GM19463 (cell line): ENCODE measurements around the gene SLC26A9.

ENCODE experiments used
- ATAC-seq: cut with Tn5 transposase; IDR thresholded peaks from one replicate; pipeline ENCODE4 v1.9.1; 2021; ENCODE audit warnings: mild to moderate bottlenecking, moderate library complexity; ENCODE audit not compliant: unreplicated experiment

The SLC26A9 gene

DNA sequence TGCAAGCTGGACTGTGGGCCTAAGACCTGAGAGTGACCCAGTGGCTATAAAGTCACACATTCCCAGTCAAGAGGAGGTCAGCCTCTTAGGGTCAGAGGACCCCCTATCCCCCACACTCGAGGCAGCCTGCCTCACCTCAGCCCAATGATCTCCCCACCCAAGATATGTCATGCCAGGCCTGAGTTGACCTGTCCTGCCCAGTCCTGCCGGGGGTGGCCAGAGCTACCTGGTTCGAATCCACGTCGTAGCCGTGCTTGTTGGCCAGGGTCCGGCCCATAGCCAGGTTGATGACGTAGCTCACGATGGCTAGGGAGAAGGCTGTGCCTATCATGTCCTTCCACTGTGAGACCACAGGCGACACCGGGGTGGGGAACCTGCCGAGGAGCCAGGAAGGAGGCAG lies 15.6 kb downstream of the SLC26A9 start:
- ATAC-seq = no peak

DNA sequence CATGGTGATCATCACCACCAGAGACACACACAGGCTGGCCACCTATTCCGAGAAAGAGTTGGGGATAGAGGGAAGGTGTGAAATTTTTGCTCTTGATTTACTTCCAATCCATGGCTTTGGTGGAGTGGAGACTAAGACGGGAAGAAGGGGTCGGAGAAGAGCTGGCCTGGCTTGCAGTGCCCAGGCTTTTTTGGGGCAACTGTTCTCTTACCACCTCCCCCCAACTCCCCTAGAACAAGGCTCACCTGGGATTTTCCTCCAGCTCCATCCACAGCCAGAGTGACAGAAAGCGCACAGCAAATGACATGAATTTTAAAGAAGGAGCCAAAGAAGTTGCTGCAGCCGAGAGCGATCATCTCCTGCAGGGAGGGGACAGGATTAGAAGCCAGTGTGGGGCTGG lies 16.0 kb downstream of the SLC26A9 start:
- ATAC-seq = no peak

DNA sequence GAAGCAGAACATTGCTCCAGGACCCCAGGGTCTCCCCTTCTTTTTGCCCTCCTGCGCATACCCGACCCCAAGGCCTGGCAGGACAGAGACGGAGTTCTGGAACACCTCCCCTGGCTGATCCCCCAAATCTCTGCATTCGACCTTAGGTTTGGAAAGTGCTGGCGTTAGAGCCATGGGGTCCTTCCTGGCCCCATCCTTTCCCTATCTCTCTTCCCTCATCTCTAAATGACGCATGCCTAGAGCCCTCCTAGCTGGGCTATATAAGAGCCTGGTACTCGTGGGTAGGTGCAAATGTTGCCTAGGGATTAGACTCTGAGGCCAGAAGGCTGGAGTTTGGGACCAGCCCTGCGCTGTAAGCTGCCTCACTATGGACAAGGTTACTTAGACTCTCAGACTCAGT lies 16.6 kb downstream of the SLC26A9 start:
- ATAC-seq = no peak

DNA sequence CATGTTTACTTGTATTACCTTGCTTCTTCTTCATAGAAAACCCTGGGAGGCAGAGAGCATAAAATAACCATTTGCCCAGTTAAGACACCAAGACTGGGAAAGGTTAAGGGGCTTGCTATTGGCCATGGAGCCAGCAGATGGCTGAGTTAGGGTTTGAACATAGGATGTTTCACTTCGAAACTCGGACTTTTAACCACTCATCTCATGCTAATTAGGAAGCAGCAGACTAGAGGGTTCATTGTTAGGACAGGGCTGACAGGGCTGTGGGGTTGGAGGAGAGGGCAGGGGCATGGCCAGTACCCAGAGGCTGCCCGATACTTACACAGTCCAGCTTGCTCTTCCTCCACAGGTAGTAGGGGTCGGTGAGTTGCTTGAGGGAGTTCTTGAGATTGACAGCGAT lies 17.0 kb downstream of the SLC26A9 start:
- ATAC-seq = no peak

DNA sequence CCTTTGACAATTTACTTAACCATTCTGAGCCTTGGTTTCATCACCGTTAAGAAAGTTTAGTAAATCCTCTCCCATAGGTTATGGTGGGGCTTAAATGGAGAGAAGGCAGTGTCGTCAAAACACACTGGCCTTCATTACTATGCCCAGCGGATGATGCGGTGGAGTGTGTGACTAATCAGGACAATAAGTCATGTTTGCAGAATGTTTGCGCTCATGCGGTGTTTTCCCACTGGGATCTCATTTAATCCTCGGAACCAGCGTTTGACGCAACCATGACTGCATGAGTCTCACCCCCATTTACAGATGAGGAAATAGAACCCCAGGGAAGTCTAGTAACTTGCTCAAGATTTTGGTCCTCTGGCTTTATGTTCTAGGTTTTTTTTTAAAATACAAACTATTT lies 17.5 kb downstream of the SLC26A9 start:
- ATAC-seq = no peak

DNA sequence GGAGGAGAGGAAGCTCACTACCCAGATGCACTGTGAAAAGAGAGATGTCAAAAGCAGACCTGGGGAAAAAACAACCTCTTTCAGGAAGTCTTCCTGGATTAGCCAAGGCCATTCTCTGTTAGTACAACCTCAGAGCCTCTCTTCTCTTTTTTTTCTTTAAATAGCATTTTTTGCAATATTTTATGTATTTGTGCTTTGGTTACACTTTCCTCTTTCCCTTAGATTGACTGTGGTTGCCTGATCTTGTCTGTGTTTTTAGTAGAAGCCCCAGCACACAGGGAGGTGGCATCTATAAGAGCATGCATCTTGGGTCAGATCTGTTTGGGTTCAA lies 18.8 kb downstream of the SLC26A9 start:
- ATAC-seq = no peak

DNA sequence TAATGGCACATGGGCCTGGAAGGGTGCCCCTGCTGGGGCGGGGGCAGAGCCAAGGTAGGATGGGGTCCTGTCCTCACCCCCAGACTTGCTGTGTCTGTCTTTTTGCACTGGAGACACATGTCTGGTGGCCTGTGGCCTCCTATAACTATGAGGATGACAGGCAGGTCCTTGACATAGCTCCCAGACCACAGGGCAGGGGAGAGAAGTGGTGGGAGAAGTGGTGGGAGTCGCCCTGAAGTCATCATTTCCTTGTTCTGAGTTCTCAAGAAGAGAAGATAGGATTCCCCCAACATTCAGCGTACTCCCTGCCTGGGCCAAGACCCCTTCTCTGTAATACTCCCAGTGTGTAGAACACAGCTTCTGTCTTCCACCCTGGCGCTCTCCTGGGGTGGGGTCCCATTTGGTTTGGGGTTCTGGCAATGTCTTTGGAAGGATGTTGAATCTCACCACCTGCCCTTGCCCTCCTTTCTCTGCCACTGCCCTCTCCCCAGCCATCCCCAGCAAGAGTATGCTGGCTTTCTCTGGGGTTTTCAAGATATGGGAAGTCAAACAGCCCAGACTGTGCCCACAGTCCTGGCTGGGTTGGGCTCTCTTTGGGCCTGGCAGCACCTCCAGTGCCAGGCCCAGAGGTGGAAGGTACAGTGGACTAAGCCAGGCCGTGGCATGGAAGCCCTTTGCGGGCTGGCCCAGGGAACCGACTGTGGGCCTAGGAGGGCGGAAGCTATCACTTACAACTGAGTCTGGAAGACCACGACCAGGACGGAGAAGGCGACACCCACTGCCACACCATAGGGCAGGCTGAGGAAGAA lies 19.4 kb downstream of the SLC26A9 start:
- ATAC-seq = no peak

DNA sequence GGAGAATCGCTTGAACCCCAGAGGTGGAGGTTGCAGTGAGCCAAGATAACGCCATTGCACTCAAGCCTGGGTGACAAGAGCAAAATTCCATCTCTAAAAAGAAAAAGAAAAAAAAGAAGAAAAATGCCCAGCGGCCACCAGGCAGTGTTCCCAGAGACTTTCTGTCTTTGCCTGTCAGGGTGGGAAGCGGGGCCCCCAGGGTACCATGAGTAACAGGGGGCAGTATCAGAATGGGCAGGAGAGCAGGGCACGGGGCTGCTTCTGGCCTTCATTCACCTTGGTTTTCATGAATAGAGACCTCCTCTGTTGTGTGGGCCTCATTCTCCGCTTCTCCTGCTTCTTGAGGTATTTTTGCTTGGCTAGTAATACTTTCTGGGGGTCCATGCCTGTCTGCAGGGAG lies 20.4 kb downstream of the SLC26A9 start:
- no peak for ATAC-seq

DNA sequence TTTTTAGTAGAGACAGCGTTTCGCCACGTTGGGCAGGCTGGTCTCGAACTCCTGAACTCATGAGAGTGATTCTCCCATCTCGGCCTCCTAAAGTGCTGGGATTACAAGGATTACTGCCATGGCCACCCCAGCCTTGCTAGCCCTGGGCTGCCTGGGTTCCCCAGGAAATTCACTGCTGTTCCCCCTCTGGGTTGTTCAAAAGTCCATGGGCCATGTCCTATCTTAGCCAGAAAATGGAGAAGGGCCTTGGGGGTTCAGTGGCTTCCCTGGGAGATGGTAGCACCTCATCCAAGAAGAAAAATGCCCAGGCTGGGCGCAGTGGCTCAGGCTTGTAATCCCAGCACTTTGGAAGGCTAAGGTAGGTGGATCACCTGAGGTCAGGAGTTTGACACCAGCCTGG lies 20.9 kb downstream of the SLC26A9 start:
- ATAC-seq = no peak

DNA sequence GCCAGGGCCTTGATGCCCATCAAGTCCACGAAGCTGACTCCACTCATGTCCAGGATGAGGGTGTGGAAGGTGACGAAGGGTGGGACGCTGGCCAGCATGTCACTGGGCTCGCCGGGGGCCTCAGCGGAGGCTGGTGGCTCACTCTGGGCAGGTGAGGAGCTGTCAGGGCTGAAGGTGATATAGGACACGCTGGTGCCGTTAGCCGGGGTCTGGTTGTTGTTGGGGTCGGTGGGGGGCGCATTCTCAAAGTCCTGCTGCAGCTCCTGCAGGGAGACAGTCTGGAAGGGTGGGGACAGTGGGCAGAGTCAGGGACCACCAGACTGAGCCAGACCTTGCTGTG lies 21.7 kb downstream of the SLC26A9 start:
- no peak for ATAC-seq

DNA sequence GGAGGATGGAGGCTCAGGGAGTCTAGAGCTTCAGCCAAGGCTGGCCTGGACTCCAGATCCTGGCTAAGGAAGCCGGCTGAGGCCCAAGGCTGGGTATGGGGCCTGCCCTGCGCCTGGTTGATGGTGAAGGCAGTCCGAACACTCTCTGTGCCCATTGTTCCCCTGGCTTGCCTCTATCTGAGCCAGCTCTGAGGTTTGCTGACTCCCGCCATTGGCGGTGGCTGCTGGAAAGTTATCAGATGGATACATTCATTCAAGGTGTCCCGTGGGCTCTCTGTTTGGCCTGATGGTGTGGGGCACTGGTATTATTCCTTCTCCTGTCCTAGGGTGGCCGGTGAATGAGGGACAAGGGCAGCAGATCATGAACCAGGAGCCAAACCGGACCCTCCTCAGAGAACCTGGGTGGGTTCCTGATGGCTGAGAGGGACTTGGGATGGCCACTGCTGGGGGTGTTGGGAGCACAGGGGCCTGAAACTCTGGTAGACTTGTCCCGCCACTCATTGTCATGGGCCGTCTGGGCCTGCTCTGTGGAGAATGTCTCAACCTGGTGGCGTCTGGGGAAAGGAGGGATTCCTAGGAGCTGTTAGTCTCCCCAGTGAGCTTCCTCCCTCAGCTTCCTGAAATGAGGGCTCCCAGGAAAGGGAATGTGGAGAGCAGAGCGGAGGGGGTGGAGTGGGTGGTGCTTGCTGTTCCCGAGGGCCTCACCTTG lies 22.2 kb downstream of the SLC26A9 start:
- ATAC-seq = no peak

DNA sequence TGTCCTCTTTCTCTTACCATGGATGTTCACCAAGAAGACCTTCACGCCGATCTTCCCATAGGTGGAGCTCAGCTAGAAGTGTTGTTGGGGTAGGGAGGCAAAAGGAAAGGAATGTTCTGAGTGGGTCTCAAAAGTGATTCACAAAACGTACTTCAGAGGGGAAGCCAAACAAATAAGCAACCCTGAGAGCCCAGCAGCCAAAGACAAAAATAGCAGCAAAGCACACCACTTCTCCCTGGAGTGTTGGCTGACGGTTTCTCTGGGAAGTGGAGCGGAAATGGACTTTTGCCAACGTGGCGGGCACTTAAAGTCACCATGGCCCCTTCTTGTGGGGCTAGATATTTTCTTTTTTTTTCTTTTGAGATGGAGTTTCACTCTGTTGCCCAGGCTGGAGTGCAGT lies 23.1 kb downstream of the SLC26A9 start:
- ATAC-seq = no peak

DNA sequence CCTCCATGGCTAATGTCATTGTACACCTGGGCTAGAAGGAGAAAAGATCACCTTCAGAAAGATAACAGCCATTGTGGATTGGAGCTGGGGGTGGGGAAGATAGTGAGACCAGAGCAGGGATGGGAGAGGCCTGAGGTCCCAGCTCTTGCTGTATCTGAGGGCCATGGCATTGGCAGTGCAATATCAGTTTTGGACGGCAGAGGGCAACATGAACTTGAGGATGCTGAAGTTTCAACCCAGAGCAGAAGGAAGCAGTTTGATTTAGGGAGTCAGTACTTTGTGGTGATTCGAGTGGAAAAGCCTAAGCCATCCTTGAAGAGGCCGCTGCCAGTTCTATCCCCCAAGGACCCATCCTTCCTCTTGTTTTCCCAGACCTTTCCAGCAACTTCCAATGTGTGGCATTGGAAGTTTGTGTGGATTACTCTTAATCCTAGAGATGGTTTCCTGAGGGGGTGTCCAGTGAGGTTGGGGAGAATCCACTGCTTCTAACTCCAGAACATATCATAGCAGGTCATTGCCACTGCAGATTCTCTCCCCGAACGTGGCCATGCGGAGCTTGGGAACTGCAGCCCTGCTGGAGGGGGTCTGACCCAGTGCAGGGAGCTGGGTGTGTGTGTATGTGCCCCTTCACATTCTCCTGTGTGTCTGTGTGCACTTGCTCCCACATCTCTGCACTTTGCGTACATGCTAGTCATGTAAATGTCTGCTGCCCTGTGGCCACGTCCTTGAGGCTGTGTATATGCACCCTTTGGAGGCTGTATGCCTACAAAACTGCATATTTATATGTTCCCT lies 24.1 kb downstream of the SLC26A9 start:
- ATAC-seq = no peak

DNA sequence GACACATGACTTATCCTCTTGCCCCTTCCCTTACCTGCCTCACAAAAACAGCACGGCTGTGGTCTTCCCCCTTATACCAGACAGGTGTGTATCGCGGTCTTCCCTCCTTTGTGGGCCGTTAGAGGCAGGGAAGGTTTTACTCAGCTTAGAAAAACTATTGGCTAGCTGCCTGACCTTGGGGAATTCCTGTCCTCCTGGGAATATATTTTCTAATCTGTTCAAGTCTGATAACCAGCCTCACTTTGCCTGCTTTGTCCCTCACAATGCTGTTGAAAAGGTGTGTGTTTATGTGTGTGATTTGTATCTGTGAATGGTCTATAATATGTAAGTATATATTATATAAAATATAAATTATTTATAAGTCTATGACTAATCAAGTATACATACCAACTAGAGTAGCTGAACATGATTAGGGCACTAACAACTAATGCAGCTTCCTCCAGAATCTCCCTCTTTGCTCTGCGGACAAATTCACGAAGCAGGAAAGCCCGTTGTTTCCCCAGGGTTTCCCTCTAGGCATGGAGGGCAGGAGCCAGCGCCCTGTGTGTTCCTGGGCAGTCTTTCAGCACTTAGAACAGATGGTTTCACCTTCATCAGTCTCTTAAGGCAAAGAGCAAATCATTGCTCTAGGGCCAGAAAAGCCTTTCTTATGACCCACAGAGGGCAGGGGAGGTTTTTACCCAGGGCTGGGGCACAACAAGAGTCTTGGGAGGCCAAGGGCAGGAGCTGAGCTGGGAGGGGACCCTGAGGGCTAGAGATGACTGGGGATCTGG lies 25.6 kb downstream of the SLC26A9 start:
- ATAC-seq = no peak

DNA sequence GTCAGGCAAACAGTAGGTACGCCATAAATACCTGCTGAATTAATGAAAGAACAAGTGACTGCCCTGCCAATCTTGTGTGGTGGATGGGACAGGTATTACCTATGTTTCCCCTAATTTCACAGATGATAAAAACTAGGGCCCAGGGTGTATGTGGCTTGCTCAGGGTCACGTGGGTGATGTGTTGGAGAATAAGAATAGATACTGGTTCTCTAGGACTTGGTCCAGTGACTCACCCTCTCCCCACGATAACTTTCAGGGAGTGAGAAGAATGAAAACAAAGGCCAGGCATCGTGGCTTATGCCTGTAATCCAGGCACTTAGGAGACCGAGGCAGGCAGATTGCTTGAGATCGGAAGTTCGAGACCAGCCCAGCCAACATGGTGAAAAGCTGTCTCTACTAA lies 26.7 kb downstream of the SLC26A9 start:
- ATAC-seq = no peak

DNA sequence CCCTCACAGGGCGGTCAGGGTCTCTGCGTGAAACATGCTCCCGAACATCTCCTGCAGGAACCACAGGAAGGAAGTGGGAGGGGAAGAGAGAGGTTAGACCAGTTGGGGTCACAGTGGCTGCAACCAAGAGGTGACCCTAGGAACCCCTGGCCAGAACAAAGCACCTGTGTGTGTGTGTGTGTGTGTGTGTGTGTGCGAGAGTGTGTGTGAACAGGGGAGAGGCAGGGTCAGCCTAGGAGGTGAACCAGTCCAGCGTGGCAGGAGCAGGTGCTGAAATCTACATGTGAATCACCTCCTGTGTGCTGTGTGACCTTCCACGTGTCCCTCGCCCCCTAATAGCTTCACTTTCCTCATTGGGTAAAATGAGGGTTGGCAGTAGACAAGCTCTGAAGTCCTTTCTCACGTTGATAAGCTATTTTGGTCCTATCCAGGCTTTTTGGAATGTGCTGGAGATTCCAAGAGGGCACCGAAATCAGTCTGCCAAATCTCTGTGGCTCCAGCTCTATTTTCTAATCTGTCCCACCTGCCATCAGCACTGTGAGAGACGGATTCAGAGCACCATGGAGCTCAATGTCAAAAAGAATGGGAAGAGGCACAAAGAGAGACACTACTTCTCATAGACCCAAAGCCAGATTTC lies 27.8 kb downstream of the SLC26A9 start:
- no peak for ATAC-seq

DNA sequence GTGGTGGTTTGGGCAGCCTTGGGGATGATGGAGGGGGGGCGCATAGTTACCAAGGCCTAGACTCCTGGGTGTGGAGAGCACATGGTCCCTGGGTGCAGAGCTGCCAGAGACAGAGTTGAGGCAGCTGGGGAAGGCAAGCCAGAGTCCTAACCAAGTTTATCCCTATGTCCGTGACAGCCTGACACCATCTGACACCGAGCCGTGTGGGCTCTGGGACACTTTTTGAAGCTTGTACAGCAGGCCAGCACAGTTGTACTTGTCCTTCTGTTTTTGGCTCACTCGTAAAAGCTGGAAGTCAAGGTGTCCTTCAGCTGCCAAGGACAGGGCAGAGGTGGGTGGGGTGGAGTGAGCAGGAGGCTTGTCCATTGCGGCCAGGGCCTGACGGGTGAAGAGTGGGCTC lies 28.5 kb downstream of the SLC26A9 start:
- no peak for ATAC-seq

DNA sequence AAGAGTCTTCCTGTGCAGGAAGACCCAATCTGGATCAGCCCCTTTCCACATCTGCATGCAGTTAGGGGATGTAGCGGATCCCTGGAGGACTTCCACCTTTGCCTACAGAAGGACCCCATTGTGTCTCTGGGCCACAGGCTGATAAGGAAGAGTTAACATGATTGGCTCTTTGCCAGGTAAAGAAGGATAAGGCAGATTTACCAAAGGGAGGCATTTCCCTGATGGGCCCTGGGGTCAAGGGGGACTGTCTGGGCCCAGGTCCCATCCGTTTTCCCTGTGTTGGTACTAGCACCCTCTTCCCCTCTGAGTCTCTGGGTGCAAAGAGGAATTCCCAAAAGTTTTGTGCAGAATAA lies 29.1 kb downstream of the SLC26A9 start:
- ATAC-seq = no peak

DNA sequence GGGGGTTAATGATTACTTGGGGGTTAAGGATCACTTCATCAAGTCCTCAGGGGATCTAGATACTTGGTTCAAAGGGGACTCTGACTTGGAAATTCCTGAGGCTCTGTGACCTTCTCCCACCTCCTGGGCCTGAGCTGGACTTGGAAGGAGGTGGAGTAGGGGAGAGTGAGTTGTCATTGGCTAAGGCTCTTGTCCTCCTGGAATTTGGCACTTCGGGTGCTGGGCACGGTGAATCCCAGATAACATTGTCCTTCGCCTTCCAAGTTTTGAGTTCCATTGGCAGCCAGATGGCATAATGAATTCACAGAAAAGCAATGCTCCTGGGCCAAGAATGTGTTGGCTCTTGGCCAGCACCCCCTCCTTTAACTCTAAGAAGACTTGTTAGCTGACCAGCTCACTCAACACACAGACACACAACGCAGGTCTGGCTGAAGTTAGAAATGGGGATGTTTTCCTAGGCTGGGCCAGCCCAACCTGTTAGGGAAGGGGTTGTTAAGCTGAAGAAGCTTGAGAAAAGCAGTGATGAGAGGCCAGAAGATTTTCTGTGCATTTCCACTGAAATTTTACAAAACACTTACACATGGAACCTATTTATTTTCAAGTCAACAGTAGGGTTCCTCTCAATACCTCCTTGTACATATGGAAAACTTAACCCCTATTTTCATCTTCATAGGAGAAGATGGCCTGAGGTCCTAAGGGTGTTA lies 29.7 kb downstream of the SLC26A9 start:
- no peak for ATAC-seq

DNA sequence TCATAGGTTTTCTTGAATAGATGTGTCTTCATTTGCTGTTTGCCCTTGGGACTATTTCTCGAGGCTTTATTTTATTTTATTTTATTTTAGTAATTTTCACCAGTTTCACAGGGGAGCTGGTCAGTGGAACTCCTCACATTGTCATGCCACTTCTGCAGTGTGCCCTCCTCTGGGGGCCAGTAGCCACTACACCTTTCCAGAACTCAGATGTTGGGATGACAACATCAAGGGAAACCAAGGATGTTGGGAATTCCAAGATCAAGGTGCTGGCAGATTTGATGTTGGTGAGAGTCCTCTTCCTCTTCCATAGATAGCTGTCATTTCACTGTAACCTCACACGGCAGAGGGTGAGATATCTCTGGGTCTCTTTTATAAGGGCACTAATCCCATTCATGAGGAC lies 35.5 kb downstream of the SLC26A9 start:
- ATAC-seq = no peak
